Gastrocnemius medialis (tissue), 4 donors: ENCODE results near the gene KIF16B. TPM values are rescaled to one million over a fixed set of nuclear protein-coding genes. Genes with fewer than 3 reads are reported as not detected.

Source experiments
- ATAC-seq, 2 donors: fragments of 150-250 bp; one replicate each; pipeline ENCODE4 v1.9.1; 2016
- DNase-seq, 2 donors: peaks; one replicate each; pipeline ENCODE4 v3.0.0-alpha.2; 2019
- H3K27ac ChIP-seq, 4 donors: fragments of 200-600 bp; sonication (generic); 1 replicate in 1 of 4; 2 replicates in 3 of 4; pipeline ENCODE4 v1.5.1; 2016 to 2018; ENCODE audit warnings: mild to moderate bottlenecking in 2 of 4, moderate library complexity in 1 of 4
- H3K27me3 ChIP-seq, 3 donors: fragments of 200-600 bp; sonication (generic) in 2 of 3; 1 replicate in 1 of 3; 2 replicates in 2 of 3; pipeline versions ENCODE4 v1.5.1 to v1.6.0; 2016 to 2019; ENCODE audit warnings: mild to moderate bottlenecking in 1 of 3, moderate library complexity in 1 of 3
- H3K36me3 ChIP-seq, 2 donors: fragments of 200-600 bp; sonication (generic) in 1 of 2; one replicate each; pipeline ENCODE4 v1.5.1; 2017 to 2018
- H3K4me1 ChIP-seq, 2 donors: fragments of 200-600 bp; sonication (generic) in 1 of 2; one replicate each; pipeline ENCODE4 v1.5.1; 2016 to 2017; ENCODE audit warnings: mild to moderate bottlenecking in 2 of 2
- H3K4me3 ChIP-seq, 4 donors: fragments of 200-600 bp; sonication (generic) in 3 of 4; 1 replicate in 1 of 4; 2 replicates in 3 of 4; pipeline ENCODE4 v1.5.1; 2016 to 2019; ENCODE audit warnings: mild to moderate bottlenecking in 2 of 4
- H3K9me3 ChIP-seq, 3 donors: fragments of 200-600 bp; sonication (generic) in 2 of 3; 1 replicate in 1 of 3; 2 replicates in 2 of 3; pipeline ENCODE4 v1.5.1; 2016 to 2019
- CTCF ChIP-seq, 5 experiments: fragments of 450-650 bp in 3 of 5; fragments of 200-600 bp in 2 of 5; sonication (generic) in 2 of 5; IDR thresholded peaks in 4 of 5; conservative IDR thresholded peaks in 1 of 5; 1 replicate in 4 of 5; 2 replicates in 1 of 5; pipeline ENCODE4 v1.5.1; 2016 to 2019; ENCODE audit warnings: antibody characterized with exemption in 5 of 5, mild to moderate bottlenecking in 3 of 5, moderate library complexity in 3 of 5
- POLR2A ChIP-seq, 2 donors: fragments of 450-650 bp; IDR thresholded peaks; one replicate each; pipeline ENCODE4 v1.6.1; 2017; ENCODE audit warnings: antibody characterized with exemption in 2 of 2, mild to moderate bottlenecking in 2 of 2, moderate library complexity in 2 of 2
- in situ Hi-C, 4 donors: fragments of 200-750 bp; cut with MboI; loops; one replicate each; pipeline versions ENCODE4 v1.15.0 to v1.8.0; 2017; ENCODE audit warnings: low sequenced_read_pairs in 4 of 4
- intact Hi-C: fragments of 100-400 bp; cut with DNase I; formaldehyde crosslinking; loops from one replicate; pipeline ENCODE4 v1.15.1; 2023; ENCODE audit warnings: low total_unique reads
- total RNA-seq, 4 donors: library from RNA; depleted of rRNA; stranded (reverse); fragments of >200 nt; gene quantifications; one replicate each; pipeline versions ENCODE4 v1.1.0 to v1.2.3, GENCODE V29; 2016

The KIF16B gene
- total RNA-seq, 4 donors from 2014 or later = 13.4 to 23.9 (median 20.0) TPM

GRCh38 chr20:16419138-16419715 lies 154.0 kb downstream of the KIF16B start:
- Histone ChIP-seq H3K27me3 (no peaks in the 10 kb centered on the region), H3K27ac (peak overlapping the region in 2 of 4 donors; percentile 19 to 22), H3K4me3 (no peak overlapping the region), H3K36me3 (peaks cover 0 to 13% of the 10 kb centered on the region in 2 donors), H3K4me1 (peaks cover 8 to 9% of the 10 kb centered on the region in 2 donors), H3K9me3 (peaks cover 0 to 4% (median 0%) of the 10 kb centered on the region in 3 donors)
- in situ Hi-C loops (no loop called here), intact Hi-C loops (no loop called here)
- DNase-seq = no peak
- peak; percentile 90 to 94 for ATAC-seq
- TF ChIP-seq POLR2A (IDR thresholded peaks at IDR 0.05) (no peak), CTCF (IDR thresholded peaks at IDR 0.05 in 4 of 5, conservative IDR thresholded peaks at IDR 0.05 in 1 of 5) (no peak)

GRCh38 chr20:16418616-16419015 lies 154.6 kb downstream of the KIF16B start:
- Histone ChIP-seq H3K27me3 (no peaks in the 10 kb centered on the region), H3K27ac (peak overlapping the region in 2 of 4 donors; percentile 19 to 22), H3K4me1 (peaks cover 8 to 9% of the 10 kb centered on the region in 2 donors), H3K9me3 (peaks cover 0 to 4% (median 0%) of the 10 kb centered on the region in 3 donors), H3K4me3 (no peak overlapping the region), H3K36me3 (peaks cover 0 to 8% of the 10 kb centered on the region in 2 donors)
- DNase-seq (no peak), ATAC-seq (no peak)
- TF ChIP-seq CTCF (IDR thresholded peaks at IDR 0.05 in 4 of 5, conservative IDR thresholded peaks at IDR 0.05 in 1 of 5) (no peak), POLR2A (IDR thresholded peaks at IDR 0.05) (no peak)
- in situ Hi-C loops (no loop called here), intact Hi-C loops (no loop called here)

- Histone ChIP-seq H3K4me1 (peaks cover 8 to 9% of the 10 kb centered on the region in 2 donors), H3K9me3 (no peaks in the 10 kb centered on the region), H3K4me3 (no peak overlapping the region), H3K27ac (no peak overlapping the region), H3K27me3 (no peaks in the 10 kb centered on the region), H3K36me3 (no peaks in the 10 kb centered on the region)
- TF ChIP-seq CTCF (IDR thresholded peaks at IDR 0.05 in 4 of 5, conservative IDR thresholded peaks at IDR 0.05 in 1 of 5) (no peak), POLR2A (IDR thresholded peaks at IDR 0.05) (no peak)
- ATAC-seq (no peak), DNase-seq (no peak)
- in situ Hi-C loops = no loop called here
- intact Hi-C loops = no loop called here
Measured at GRCh38 chr20:16417001-16417400, 156.2 kb downstream of the KIF16B start.

GRCh38 chr20:16415071-16416053 lies 157.9 kb downstream of the KIF16B start:
- ATAC-seq = no peak
- in situ Hi-C loops = no loop called here
- H3K36me3 ChIP-seq = no peaks in the 10 kb centered on the region
- no peak overlapping the region for H3K27ac ChIP-seq
- no peak for DNase-seq
- no peaks in the 10 kb centered on the region for H3K27me3 ChIP-seq
- H3K9me3 ChIP-seq = peaks cover 0 to 6% (median 0%) of the 10 kb centered on the region in 3 donors
- H3K4me3 ChIP-seq = no peak overlapping the region
- H3K4me1 ChIP-seq = peaks cover 8 to 9% of the 10 kb centered on the region in 2 donors
- intact Hi-C loops = no loop called here
- TF ChIP-seq POLR2A (IDR thresholded peaks at IDR 0.05) (no peak), CTCF (IDR thresholded peaks at IDR 0.05 in 4 of 5, conservative IDR thresholded peaks at IDR 0.05 in 1 of 5) (no peak)
